GM21528 (cell line): ENCODE measurements around the gene GRIK4.
"Not testable (repeated sequence)": the region's sequence is repeated elsewhere in the genome, so short reads cannot be mapped to it uniquely, and the experiment has no call there.

Experiments used
- ATAC-seq: cut with Tn5 transposase; IDR thresholded peaks from one replicate; pipeline ENCODE4 v1.9.1; 2021; ENCODE audit warnings: mild to moderate bottlenecking, moderate library complexity; ENCODE audit not compliant: unreplicated experiment, low FRiP score

Gene GRIK4

DNA sequence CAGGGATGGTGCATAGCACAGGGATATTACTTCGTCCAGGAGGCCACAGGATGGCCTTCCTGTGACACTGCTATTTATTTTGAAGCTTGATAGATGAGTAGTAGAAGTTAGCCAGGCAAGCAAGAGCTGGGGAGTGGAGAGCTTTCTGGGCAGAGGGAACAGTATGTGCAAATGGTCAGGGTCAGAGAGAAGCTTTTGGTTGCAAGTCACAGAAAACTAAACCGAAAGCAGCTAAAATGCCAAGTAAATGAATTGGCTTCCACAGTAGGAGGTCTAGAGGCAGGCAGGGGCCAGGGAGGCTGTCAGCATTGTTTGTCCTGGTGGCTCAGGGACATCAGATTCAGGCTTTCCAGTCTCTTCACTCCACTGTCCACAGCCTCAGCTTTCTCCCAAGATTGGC is 247.5 kb downstream of the GRIK4 start:
- no peak for ATAC-seq

DNA sequence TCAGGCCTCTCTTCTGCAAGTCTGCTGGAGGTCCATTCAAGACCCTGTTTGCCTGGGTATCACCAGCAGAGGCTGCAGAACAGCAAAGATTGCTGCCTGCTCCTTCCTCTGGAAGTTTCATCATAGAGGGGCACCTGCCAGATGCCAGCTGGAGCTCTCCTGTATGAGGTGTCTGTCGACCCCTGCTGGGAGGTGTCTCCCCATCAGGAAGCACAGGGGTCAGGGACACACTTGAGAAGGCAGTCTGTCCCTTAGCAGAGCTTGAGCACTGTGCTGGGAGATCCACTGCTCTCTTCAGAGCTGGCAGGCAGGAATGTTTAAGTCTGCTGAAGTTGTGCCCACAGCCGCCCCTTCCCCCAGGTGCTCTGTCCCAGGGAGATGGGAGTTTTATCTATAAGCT is 254.2 kb downstream of the GRIK4 start:
- ATAC-seq = not testable (repeated sequence)

DNA sequence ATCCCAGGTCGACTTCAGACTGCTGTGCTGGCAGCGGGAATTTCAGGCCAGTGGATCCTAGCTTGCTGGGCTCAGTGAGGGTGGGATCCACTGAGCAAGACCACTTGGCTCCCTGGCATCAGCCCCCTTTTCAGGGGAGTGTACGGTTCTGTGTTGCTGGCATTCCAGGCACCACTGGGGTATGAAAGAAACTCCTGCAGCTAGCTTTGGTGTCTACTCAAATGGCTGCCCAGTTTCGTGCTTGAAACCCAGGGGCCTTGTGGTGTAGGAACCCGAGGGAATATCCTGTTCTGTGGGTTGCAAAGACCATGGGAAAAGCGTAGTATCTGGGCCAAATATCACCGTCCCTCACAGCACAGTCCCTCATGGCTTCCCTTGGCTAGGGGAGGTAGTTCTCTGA is 254.8 kb downstream of the GRIK4 start:
- no peak for ATAC-seq

DNA sequence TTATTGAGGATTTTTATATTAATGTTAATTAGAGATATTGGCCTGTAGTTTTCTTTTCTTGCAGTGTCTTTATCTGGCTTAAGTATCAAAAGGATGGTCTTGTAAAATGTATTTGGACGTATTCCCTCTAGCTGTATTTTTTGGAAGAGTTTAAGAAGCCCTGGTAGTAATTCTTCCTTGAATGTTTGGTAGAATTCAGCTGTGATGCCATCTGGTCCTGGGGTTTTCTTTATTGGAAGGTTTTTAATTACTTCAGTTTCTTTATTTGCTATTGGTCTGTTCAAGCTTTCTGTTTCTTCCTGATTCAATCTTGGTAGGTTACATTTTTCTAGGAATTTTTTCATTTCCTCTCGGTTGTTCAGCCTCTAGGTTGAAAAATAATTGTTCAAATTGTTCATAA is 257.4 kb downstream of the GRIK4 start:
- ATAC-seq = no peak

DNA sequence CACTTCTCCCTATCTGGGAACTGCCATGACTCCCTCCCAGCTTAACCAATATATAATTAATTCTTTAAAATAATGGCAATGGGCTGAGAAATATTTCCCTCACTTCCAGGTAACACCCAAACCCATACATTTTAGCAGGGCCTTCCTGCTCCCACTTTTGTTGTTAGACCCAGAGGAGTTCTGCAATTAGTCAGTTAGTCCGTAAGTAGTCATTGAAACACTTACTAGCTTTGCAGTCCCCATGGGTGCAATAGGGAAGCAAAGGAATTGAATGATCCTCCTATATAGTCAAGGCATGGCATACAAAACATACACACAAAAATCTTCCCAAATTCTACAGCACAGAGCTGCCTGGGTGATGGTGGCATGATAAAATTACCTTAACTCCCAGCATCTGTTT is 258.4 kb downstream of the GRIK4 start:
- ATAC-seq = no peak

DNA sequence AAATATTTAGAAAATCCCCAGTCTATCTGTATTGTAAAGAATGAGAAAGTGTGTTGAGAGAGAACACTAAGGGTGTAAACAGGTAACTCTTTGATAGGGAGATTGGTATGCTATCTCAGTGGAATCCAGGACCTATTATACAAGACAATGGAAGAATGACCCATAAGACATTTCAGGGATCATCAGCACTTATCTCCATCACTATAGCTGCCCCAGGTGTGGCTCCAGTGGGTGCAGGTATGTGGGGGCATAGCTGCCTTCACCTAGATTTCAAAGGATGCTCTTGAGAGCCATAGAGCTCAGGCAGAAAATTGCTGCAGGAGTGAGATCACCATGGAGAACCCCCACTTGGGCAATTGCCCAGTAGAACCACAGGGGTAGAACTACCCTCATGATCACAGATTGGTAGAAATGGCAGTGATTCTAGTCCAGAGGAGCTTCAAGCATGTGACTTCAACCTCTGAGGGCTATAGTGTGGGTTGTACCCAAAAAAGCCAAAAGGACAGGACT is 260.1 kb downstream of the GRIK4 start:
- no peak for ATAC-seq

DNA sequence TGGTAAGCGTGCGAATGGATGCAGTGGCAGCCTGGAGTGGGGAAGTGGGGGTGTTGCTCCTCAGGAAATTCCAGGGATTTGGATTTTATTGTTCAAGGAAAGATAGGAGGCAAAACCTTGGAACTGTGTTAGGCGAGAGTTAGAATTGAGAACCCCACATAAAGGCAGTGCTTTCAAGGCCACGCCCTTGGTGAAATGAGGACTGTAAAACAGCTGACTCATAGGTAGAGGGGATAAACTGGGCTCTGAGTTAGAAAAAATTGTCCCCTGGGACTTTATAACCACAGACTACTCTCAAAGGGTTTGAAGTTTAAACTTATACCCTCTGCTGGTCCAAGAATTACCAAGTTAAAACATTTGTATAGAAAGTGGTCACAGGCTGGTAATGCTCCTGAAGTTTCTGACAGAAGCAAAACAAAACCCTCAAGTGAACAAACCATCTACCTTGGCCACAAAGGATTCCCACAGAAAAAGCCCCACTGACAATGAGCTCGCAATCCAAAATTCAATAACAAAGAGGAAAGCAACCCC is 262.0 kb downstream of the GRIK4 start:
- peak; percentile 72 for ATAC-seq

DNA sequence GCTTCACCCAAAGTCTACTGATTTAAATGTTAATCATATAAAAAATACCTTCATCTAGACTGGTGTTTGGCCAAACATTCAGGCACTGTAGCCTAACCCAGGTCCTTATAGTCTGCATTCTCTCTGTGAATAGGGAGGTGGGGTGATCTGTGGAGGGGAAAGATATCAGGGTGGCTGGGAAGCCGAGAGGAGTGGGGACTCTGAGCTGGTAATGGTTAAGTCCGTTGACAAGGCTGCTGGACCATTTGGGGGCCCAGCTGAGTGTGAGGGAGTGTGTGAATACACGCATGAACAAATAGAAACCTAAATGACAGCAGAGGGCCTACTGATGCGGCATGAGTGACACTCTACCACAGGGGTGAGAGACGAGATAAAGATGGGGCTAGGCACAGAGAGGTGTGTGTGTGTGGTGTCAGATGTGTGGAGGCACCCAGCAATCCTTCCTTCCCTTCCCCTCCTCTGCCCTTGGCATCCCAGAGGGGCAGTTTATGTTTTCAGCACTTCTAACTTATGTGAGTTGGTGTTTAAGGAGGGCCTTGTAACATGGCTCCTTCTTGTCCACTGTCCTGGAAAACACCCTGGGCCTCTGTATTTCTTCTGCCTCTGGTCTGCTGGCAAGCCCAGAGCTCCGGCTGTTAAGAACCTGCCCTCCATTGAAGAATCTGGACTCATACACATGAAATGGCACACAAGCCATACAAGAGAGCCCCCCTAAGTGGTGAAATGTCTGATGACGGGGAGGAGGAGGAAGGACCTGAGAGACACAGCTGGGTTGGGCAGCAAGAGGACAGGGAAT is 263.2 kb downstream of the GRIK4 start:
- ATAC-seq = no peak

DNA sequence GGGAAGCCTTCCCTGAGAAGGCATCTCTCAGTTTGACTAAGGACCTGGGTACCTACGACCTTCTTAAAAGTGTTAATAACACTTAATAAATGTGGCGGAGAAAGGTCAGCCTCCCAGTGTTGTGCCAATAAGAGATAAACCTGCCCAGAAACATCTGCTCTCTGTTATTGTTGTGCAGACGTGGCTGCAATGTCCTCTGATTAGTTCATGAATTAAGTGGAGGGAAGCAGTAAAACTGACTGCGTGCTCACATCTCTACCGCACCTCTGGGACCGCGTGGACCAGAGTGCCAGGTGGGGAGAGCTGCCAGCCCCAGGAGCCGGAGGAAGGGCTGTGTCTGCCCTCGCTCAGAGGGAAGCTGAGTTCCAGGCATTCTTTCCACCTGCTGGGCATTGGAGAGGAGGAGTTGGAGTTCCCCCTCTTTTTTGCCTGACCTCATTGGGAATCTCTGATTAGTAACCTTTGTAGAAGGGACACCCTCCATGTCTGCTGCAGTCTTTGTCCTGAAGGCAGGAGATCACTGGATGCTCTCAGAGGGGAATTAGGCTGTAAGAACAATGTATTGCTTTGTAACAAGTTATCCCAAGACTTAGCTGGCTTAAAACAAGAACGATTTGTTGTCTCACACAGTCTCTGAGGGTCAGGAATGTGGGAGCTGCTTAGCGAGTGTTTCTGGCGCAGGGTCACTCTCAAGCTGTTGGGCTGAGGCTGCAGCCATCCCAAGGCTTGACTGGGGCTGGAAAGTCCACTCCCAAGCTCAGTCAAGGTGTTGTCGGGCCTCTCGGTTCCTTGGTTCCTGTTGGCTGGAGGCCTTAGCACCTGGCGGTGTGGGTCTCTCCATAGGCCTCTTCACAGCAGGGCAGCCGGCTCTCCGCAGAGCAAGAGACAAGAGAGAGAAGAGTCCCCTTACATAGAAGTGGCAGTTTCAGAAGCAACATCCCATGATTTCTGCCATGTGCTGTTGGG is 264.7 kb downstream of the GRIK4 start:
- no peak for ATAC-seq

DNA sequence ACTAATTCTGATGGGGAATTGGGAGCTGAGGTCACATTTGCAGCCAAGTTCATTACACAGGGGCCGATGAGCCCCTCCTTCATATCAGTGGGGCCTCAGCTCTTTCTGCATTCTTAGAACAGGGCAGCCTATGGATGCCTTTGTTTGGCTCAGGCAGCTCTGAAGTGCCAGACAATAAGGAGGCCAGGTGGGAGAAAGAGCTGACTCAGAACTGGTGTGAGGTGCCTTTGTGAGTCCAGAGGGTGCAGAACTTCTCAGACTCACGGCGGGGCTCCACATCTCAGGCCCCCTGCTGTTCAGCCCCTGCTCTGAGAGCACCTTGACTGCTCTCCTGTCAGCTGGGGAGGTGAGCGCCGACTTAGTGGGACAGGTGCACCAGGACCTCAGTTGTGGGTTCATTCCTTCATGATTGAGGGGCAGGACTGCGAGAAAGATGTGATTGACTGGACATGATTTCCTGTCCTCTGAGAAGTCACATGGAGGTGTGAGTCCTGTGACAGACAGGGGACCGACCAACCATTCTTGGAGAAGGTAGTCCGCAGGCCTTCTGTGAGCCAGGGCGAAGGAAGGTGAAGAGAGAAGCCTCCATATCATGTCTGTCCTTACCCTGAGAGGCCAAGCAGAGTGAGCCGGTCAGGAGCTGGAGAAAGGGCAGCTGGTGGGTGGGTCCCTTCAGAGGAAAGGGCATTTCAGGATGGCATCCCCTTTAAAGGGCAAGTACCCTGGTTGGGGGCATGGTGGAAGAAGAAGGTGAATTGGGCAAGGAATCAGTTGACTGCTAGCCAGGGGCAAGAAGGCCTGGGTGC is 267.3 kb downstream of the GRIK4 start:
- no peak for ATAC-seq

DNA sequence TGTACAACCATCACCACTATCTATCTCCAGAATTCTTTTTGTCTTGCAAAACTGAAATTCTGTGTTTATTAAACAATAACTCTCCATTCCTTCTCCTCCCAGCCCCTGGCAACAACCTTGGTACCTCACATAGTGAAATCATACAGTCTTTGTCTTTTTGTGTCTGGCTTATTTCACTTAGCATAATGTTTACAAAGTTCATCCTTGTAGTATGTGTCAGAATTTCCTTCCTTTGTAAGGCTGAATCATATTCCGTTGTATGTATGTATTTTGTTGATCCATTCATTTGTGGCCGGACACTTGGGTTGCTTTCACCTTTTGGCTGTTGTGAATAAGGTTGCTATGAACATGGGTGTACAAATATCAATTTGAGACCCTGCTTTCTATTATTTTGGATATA is 268.7 kb downstream of the GRIK4 start:
- no peak for ATAC-seq

DNA sequence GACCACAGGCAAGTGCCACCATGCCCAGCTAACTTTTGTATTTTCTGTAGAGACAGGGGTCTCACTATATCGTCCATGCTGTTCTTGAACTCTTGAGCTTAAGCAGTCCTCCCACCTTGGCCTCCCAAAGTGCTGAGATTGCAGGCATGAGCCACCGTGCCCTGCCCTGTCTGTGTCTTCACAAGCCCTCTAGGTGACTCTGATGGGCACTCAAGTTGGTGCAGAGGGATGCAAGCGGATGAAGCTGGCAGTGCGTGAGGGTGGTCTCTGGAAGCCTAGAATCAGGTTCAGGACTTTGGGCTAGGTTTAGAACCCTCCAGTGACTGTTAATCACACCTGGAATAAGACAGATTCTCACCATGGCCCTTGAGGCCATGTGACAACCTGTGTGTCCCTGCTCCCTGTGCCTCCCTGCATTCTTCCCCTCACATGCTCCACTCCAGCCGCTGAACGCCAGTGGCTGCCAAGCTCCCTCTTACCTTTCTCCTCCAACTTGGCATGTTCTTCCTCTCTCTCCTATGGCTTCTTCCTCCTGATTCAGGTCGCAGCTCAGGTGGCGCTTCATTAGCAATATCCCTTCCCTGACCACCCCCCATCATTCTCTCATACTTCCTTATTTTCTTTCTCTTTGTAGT is 270.1 kb downstream of the GRIK4 start:
- no peak for ATAC-seq

DNA sequence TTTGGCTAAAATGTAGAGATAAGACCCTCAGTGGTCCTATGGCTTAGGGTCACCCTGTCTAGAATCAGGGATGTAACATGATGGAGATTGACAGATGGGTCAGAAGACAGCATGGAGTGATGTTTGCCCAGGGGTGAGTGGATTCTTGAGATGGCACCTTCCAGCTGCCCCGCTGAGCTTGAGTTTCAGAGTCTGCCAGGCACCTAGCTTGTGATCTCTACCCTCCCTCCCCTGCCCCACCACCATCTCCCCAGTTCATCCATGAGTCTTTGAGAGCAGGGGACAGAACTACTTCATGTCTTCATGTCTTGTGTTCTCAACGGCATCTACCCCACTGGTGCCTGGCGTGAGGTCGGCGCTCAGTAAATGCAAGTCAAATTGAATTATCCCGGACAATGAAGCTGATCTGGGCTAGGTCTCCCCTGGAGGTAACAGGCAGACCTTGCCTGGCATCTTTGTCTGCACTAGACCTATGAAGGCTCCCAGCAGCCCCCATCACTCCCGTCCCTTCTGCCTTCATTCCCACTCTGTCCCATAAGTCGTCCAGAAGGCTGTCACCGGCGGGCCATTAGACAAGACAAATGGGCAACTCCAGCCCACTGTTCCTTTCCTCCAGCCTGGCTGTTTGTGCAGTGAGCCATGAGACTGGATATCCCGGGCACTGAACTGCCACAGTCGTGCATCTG is 273.2 kb downstream of the GRIK4 start:
- no peak for ATAC-seq

DNA sequence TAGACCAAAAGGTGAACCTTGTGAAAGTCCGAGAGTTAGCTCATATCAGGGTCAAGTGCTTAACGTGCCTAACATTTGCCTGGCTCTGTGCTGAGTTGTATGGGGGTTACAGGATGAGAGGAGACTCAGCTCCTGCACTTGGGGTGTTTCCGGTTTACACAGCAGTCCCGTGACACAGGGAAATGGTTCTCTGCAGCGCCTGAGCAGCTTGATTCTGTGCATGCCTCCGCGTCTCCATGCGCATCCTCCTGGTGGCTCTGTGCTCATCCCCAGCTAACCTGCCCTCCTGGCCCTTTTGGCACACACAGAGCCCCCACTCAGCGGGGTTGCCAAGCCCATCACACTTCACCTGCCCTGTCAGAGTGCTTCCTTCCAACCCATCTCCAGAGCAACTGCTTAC is 274.0 kb downstream of the GRIK4 start:
- no peak for ATAC-seq

DNA sequence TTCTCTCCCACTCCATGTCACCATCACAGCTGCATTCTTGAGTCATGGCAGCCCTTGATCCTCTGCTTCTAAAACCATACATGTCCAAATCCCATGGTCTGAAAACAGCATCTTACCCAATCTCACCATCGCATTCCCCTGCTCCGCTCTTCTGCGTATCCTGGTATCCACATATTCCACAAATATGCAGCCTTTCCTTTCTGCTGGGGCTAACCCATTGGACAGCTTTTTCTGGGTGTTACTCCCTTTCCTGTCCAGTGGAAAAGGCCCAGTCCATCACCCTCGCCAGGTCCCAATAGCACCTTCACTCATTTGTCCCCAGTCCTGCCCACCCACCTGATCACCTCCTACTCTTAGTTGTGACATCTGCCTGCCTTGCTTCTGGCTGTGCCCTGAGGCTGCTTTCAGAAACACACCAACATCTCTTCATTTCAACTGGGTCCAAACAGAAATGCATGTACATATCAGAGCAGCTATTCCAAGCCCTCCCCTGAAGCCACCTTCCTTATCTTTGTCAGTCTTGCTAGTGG is 274.7 kb downstream of the GRIK4 start:
- ATAC-seq = no peak

DNA sequence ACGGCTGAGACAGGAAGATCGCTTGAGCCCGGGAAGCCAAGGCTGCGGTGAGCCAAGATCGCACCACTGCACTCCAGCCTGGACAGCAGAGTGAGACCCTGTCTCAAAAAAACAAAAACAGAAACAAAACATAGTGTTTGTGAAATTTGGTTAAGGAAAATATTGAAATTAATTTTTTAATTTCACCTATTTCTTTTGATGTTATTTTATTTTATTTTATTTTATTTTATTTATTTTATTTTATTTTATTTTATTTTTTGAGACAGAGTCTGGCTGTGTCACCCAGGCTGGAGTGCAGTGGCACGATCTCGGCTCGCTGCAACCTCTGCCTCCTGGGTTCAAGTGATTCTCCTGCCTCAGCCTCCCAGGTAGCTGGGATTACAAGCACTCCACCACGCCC is 275.7 kb downstream of the GRIK4 start:
- ATAC-seq = not testable (repeated sequence)

DNA sequence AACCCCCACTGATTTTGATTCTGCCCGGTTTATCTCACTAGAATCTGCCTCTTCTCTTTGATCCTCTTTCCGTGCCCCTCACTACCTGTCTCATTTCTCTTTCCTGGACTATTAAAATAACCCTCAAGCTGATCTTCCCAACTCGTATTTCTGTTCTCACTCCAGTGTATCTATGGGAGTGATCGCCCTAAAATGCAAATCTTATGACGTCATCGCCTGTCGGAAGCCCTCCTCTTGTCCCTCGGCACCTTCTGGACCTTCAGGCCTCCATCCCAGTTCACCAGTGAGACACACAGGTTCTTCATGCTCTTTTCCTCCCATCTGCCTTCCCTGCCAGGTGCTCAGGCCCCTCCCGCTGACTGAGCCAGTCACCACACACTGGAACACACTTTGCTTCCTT is 277.8 kb downstream of the GRIK4 start:
- ATAC-seq = no peak

DNA sequence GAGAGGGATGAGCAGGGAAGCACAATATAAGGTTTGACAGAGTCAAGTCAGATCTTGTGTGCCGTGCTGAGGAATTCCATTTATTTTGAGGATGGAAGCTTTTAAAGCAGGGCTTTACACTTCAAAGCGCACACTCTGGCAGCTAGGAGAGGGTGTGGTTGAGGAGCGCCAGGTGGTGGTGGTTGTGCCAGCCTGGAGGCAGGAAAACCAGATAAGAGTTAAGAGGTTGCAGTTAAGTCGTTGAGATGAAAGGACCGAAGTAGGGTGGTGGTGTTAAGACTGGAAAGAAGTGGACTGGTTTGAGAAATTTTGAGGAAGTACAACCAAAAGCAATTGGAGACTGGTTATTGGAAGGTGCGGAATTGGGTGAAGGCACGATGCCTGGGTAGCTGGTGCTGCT is 280.8 kb downstream of the GRIK4 start:
- no peak for ATAC-seq

DNA sequence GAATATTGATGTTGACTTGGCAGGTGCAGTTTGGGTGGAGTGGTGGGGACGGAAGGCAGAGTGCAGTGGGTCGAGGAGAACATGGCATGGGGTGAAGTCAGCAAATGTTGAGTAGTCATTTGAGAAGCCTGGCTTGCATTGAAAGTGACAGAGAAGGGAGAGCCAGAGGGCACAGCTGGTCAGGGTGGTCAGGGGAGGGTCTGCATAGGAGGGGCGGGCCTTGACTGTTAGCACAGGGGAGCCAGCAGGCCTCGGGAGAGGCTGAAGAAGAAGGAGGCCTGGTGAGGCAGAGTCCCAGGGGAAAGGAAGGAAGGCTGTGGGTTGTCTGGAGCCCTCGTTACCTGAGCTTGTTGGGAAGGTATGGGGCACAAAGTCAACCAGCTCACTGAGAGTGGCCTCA is 281.6 kb downstream of the GRIK4 start:
- no peak for ATAC-seq
